SJSA1 (cell line): ENCODE measurements around the gene SPO11. TPM values are rescaled to one million over a fixed set of nuclear protein-coding genes. Genes with fewer than 3 reads are reported as not detected.

ENCODE experiments used
- DNase-seq, 2 experiments: peaks; one replicate each; pipeline ENCODE4 v3.0.0-alpha.2; 2015 to 2020; ENCODE audit warnings: low spot score in 2 of 2, low read depth in 1 of 2
- H3K27ac ChIP-seq: fragments of 250-450 bp; sonication (Bioruptor Pico); 2 replicates; pipeline ENCODE4 v1.5.1; 2020; ENCODE audit warnings: mild to moderate bottlenecking, moderate library complexity
- H3K27me3 ChIP-seq: fragments of 250-450 bp; sonication (Bioruptor Pico); replicated peaks from 2 replicates; pipeline ENCODE4 v1.5.1; 2020; ENCODE audit warnings: mild to moderate bottlenecking, moderate library complexity
- H3K36me3 ChIP-seq: fragments of 250-450 bp; sonication (Bioruptor Pico); 2 replicates; pipeline ENCODE4 v1.5.1; 2020; ENCODE audit warnings: mild to moderate bottlenecking
- H3K4me1 ChIP-seq: fragments of 250-450 bp; sonication (Bioruptor Pico); replicated peaks from 2 replicates; pipeline ENCODE4 v1.6.1; 2021; ENCODE audit warnings: mild to moderate bottlenecking
- H3K4me3 ChIP-seq: fragments of 250-450 bp; sonication (Bioruptor Pico); 2 replicates; pipeline ENCODE4 v1.5.1; 2020; ENCODE audit warnings: mild to moderate bottlenecking
- H3K9me3 ChIP-seq: fragments of 250-450 bp; sonication (Bioruptor Pico); replicated peaks from 2 replicates; pipeline ENCODE4 v1.5.1; 2020; ENCODE audit warnings: mild to moderate bottlenecking
- total RNA-seq: library from RNA; depleted of rRNA; stranded (reverse); fragments of >200 nt; shearing (Covaris generic); gene quantifications from 2 replicates; pipeline ENCODE4 v1.2.3, GENCODE V29; 2014; rRNA removed

SPO11 gene
- total RNA-seq, 1 experiment from 2014 or later: not detected

- 0 out of 2 replicates have a peak overlapping the region, but pooled peaks have one; percentile 12 for H3K4me3 ChIP-seq
- peaks cover 22% of the 10 kb centered on the region for H3K4me1 ChIP-seq
- peaks cover 21% of the 10 kb centered on the region for H3K36me3 ChIP-seq
- no peaks in the 10 kb centered on the region for H3K27me3 ChIP-seq
- H3K27ac ChIP-seq: no peak overlapping the region
- H3K9me3 ChIP-seq: no peaks in the 10 kb centered on the region
- DNase-seq: no peak
These were observed 60.3 kb downstream of the SPO11 start for GRCh38 chr20:57389695-57390603.

DNA sequence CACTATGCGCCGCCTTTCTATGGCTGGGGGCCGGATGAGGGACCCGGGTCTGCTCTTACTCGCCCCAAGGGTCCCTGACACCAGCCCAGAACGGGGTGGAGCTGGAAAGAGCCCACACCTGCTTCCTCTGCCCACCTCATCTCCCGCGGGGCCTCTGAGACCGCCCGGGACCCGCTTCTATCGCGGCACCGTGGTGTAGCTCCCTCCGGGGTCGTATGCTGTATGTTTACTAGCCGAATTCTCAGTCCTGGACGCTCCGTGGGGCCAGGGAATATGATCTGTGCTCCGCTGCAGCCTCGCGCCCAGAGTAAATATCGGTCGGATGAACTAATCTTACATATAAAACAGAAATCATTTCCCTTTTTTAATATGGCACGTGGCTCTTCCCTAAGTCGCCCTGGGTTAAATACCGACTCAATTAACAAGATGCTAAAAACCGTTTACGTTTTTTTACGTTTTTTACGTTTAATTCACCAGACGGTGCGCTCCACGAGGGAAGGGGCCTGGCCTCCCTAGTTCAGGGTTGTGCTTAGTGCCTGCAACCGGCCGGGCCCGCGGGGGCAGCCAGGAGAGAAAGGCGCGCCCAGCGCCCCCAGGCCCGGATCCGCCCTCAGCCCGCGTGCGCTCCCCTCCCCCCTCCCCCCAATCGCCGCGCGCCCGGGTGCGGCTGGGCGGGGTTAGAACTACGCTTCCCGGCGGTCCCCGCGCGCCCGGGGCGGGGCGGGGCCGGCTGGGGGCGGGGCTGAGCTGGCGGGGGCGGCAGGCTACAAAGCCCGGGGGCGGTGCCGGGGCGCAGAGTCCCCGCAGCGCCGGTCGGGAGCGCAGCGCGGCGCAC, 61.2 kb downstream of the SPO11 start, which contains the start of gene RBM38:
Gene RBM38 (plus strand): TSS at position 793 of the 835 bp plus-strand sequence. CDS start 186 bp downstream, outside the sequence.
- H3K9me3 ChIP-seq: no peaks in the 10 kb centered on the region
- peak in 1 of 2 experiments; percentile 61 for DNase-seq
- H3K36me3 ChIP-seq: peaks cover 24% of the 10 kb centered on the region
- peaks cover 29% of the 10 kb centered on the region for H3K4me1 ChIP-seq
- peak within 1 kb of the TSS; percentile 72 for H3K4me3 ChIP-seq
- no peak within 1 kb of the TSS; the same call in 1 of the 2 replicates for H3K27ac ChIP-seq
- no peaks in the 10 kb centered on the region for H3K27me3 ChIP-seq

GRCh38 chr20:57391439-57392301, 62.1 kb downstream of the SPO11 start:
- H3K4me3 ChIP-seq: peak overlapping the region; percentile 72
- H3K36me3 ChIP-seq: peaks cover 33% of the 10 kb centered on the region
- H3K4me1 ChIP-seq: peaks cover 34% of the 10 kb centered on the region
- H3K27me3 ChIP-seq: no peaks in the 10 kb centered on the region
- DNase-seq: no peak
- H3K27ac ChIP-seq: no peak overlapping the region
- H3K9me3 ChIP-seq: no peaks in the 10 kb centered on the region

GRCh38 chr20:57392512-57393271, 63.1 kb downstream of the SPO11 start:
- Histone ChIP-seq H3K27ac (no peak overlapping the region), H3K4me1 (peaks cover 34% of the 10 kb centered on the region), H3K36me3 (peaks cover 43% of the 10 kb centered on the region), H3K4me3 (peak overlapping the region; percentile 72), H3K27me3 (no peaks in the 10 kb centered on the region), H3K9me3 (no peaks in the 10 kb centered on the region)
- no peak for DNase-seq

Other genes starting within 250 kb of the SPO11 start
- gene BMP7, start 63.2 kb upstream of the SPO11 start, total RNA-seq: not detected in 2 replicates
- 67.2 and 99.7 TPM in 2 replicates for gene RAE1, start 21.5 kb downstream of the SPO11 start, total RNA-seq
- 14.1 and 20.8 TPM in 2 replicates for gene RBM38, start 61.6 kb downstream of the SPO11 start, total RNA-seq
- gene CTCFL, start 195.3 kb downstream of the SPO11 start, total RNA-seq: not detected in 2 replicates
- gene PCK1, start 231.3 kb downstream of the SPO11 start, total RNA-seq: not detected in 2 replicates